ENCODE results near the gene AZIN2. TPM values are rescaled to one million over a fixed set of nuclear protein-coding genes. Genes with fewer than 3 reads are reported as not detected.
A peak's percentile ranks its signal among the peaks of the same experiment; 100 is the strongest.

The AZIN2 gene
- total and polyA plus RNA-seq, 2 of the 13 experiments (the other 11 are each of a cell fraction or from before 2014, with no cell fraction given), result 1.7 to 3.5 TPM

GRCh38 chr1:33140153-33141149 is 59.5 kb downstream of the AZIN2 start (continued):
- TF ChIP-seq MYNN (CRISPR knock-in tag; IDR thresholded peaks at IDR 0.05; ENCODE audit: low read depth) (no peak), ZNF407 (CRISPR knock-in tag; IDR thresholded peaks at IDR 0.05; ENCODE audit: not compliant biosample characterization) (peak; percentile 29)

Measured in HepG2 (cell line).